Stomach (tissue), 4 donors: Measurements from ENCODE around the gene NOTO.

Source experiments
- CTCF ChIP-seq, 7 experiments: fragments of 450-650 bp in 4 of 7; fragments of 200-600 bp in 3 of 7; sonication (generic) in 3 of 7; IDR thresholded peaks; one replicate each; pipeline ENCODE4 v1.5.1; 2016 to 2019; ENCODE audit warnings: antibody characterized with exemption in 7 of 7, control low read depth in 2 of 7, mild to moderate bottlenecking in 1 of 7
- EP300 ChIP-seq: sonication (generic); formaldehyde crosslinking; IDR thresholded peaks from one replicate; pipeline ENCODE4 v1.6.1; 2017; ENCODE audit warnings: antibody characterized with exemption

- TF ChIP-seq CTCF (IDR thresholded peaks at IDR 0.05) = no peak
- no peak for TF ChIP-seq EP300
These were observed 26.6 kb upstream of the NOTO start for GRCh38 chr2:73175663-73176204.
